NCI-H146 treated with DMSO at 0.1 percent for 48 hours (cell line): ENCODE measurements around the gene LCE5A.
"Not testable (repeated sequence)": the region's sequence is repeated elsewhere in the genome, so short reads cannot be mapped to it uniquely, and the experiment has no call there.

ENCODE experiments used
- DNase-seq: peaks from one replicate; lab custom pipeline; 2025; ENCODE audit not compliant: unreplicated experiment; lab: John Stamatoyannopoulos, UW

Gene LCE5A

GRCh38 chr1:152515434-152515783 is 4.8 kb downstream of the LCE5A start:
- no peak for DNase-seq

GRCh38 chr1:152516082-152516481 is 5.5 kb downstream of the LCE5A start:
- DNase-seq = no peak

DNA sequence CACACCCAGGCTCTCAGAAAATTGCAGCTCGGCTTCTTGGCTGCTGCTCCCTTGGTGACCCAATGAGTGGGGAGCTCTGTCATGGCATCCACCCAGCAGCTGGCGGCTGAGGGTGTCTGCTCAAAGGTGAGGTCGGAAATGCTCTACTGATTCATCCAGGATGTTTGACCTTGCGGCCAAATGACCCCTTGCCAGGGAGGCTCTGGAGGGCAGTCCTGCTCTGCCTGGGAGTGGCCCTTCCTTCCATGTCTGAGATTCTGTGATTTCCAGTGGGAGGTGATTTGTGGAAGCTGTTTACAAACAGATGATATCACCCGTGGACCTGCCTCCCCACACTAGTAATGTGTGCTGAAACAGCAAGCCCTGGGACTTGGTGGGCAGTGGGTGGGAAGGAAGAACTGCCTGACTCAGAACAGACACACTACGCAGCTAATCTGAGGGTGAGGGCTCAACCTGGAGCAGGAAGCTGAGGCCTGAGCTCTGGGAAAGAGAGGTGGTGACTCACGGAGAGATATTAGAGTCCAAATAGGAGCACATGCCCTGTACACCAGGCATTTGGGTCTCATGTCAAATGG is 6.7 kb downstream of the LCE5A start:
- no peak for DNase-seq

DNA sequence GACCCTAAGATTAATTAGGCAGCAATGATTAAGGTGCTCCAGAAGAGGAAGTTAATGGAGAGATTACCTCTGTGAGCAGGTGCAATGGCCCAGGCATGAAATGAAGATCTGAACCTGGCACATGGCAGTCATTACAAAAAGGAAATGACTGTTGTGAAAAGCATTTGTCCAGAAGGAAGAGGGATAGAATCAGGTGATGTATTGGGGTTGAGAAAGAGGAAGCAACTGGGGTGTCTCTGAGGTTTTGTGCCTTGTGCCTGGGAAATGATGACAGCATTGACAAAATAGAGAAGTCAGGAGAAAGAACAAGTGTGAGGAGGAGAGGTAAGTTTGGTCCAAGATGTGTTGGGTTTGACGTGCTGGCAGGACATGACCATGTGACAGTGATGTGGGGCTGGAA is 9.2 kb downstream of the LCE5A start:
- no peak for DNase-seq

DNA sequence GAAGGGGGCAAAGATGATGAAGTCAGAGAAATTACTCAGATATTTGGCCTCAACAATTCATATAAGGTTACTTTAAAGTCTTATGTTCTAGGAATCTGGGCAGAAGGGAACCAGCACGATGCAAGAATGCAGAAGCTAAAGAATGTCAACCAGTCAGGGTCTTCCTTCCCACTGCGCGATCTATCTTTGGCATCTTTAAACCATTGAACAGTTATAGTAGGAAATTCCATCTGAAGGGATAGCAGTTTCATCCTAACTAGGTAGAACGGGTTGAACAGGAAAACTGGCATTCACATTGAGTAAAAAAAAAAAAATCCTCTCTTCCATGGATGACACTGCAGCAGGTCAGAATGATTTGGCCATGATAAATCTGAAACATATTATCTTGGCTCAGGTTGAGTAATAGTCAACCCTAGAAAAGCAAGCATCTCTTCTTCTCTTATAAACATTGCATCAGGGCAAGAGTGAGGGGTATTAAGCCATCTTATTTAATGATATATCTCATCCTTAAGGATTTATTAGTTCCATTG is 10.0 kb downstream of the LCE5A start:
- DNase-seq = no peak

- no peak for DNase-seq
Measured at GRCh38 chr1:152525080-152525641, 14.6 kb downstream of the LCE5A start.

DNA sequence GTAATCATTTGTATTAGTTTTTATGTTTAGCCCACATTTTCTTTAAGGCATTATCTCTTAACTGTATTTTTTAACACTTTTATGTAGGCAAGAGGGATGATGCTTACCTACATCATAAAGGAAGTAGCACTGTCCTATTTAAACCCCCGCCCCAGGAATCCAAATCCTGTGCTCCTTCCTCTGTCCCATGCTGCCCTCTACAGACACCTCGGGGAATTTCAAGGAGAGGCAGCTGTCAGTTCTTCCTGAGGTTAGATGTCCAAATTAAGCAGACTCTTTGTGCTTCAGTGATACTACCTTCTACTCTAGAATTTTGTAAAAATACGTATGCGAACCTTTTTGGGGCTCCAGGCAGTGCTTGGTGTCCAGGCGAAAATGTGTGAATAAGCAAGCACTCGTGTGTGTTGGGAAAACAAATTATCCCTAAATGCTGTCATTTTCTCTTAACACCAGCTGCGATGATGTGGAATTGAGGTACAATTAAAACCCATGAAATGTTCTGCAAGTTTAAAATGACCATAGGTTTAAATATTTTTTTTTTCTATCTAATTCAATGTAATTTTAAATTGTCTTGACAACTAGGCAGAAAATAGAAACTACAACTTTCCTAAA is 22.8 kb downstream of the LCE5A start:
- DNase-seq = no peak

GRCh38 chr1:152535774-152536173 is 25.2 kb downstream of the LCE5A start:
- no peak for DNase-seq

GRCh38 chr1:152537496-152537895 is 26.9 kb downstream of the LCE5A start:
- DNase-seq = no peak

GRCh38 chr1:152539901-152540300 is 29.3 kb downstream of the LCE5A start:
- DNase-seq = no peak

DNA sequence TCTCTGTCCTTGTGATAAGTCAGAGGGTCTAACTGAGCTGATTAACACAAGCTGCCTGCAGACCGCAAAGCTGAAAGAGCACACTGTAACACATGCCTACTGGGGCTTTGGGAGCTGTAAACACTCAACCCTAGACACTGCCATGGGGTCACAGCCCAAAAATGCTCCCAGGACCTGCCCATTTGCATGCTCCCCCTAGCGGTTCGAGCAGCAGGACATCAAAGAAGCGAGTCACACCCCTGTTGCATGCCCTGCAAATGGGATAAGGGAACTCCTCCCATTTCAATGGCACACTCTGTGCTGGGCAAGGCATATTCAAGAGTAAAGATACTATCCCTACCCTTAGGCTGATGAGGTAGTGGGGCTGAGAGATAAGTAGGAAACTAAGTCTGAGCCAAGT is 33.2 kb downstream of the LCE5A start:
- DNase-seq = no peak

DNA sequence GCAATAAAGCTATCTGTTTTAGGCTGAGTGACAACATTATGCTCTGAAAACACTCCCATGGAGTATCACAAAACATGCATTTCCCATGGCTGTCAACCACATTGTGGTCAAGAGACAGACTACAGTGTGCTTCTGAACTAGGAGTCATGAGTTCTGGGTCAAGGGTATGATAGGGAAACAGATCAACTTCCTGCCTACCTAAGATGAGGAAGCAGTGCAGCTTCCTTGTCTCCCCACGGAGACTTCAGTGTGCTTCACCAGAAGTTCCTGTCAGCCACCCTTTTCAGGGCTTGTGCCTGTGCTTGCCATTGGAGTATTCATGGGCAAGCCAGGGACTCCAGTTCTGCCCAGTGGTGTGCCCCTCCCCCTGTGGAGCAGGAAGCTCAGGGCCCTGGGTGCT is 36.1 kb downstream of the LCE5A start:
- DNase-seq = no peak

DNA sequence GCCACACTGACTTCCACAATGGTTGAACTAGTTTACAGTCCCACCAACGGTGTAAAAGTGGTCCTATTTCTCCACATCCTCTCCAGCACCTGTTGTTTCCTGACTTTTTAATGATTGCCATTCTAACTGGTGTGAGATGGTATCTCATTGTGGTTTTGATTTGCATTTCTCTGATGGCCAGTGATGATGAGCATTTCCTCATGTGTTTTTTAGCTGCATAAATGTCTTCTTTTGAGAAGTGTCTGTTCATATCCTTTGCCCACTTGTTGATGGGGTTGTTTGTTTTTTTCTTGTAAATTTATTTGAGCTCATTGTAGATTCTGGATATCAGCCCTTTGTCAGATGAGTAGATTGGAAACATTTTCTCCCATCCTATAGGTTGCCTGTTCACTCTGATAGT is 37.8 kb downstream of the LCE5A start:
- not testable (repeated sequence) for DNase-seq
